Tibial artery (tissue), 4 donors: Measurements from ENCODE around the gene ITFG1.
A peak's percentile ranks its signal among the peaks of the same experiment; 100 is the strongest.

Experiments
- DNase-seq, 2 donors: peaks; one replicate each; pipeline ENCODE4 v3.0.0-alpha.2; 2019
- H3K27ac ChIP-seq, 2 donors: fragments of 200-600 bp; sonication (generic) in 1 of 2; 1 replicate in 1 of 2; 2 replicates in 1 of 2; pipeline ENCODE4 v1.5.1; 2018 to 2019; ENCODE audit warnings: mild to moderate bottlenecking in 1 of 2
- H3K27me3 ChIP-seq, 2 donors: fragments of 200-600 bp; sonication (generic) in 1 of 2; one replicate each; pipeline versions ENCODE4 v1.5.1 to v1.6.0; 2016 to 2019
- H3K36me3 ChIP-seq, 3 donors: fragments of 200-600 bp; sonication (generic) in 2 of 3; one replicate each; pipeline ENCODE4 v1.5.1; 2016 to 2019; ENCODE audit warnings: mild to moderate bottlenecking in 2 of 3
- H3K4me1 ChIP-seq, 4 donors: fragments of 200-600 bp; sonication (generic) in 2 of 4; 1 replicate in 3 of 4; 2 replicates in 1 of 4; pipeline ENCODE4 v1.5.1; 2016 to 2019
- H3K4me3 ChIP-seq, 2 donors: fragments of 200-600 bp; sonication (generic) in 1 of 2; 1 replicate in 1 of 2; 2 replicates in 1 of 2; pipeline ENCODE4 v1.5.1; 2018 to 2019; ENCODE audit warnings: mild to moderate bottlenecking in 2 of 2
- H3K9me3 ChIP-seq, 3 donors: fragments of 200-600 bp; sonication (generic) in 1 of 3; one replicate each; pipeline ENCODE4 v1.5.1; 2016 to 2019
- intact Hi-C: fragments of 100-400 bp; cut with DNase I; formaldehyde crosslinking; loops from one replicate; pipeline ENCODE4 v1.15.0; 2023; ENCODE audit warnings: low total_unique reads
- TF ChIP-seq, protein P1 (sequence below), 2 experiments: fragments of 200-600 bp in 1 of 2; fragments of 450-650 bp in 1 of 2; IDR thresholded peaks; one replicate each; pipeline ENCODE4 v1.5.1; 2017 to 2019; ENCODE audit warnings: antibody characterized with exemption in 2 of 2, mild to moderate bottlenecking in 1 of 2, moderate library complexity in 1 of 2

The ITFG1 gene

DNA sequence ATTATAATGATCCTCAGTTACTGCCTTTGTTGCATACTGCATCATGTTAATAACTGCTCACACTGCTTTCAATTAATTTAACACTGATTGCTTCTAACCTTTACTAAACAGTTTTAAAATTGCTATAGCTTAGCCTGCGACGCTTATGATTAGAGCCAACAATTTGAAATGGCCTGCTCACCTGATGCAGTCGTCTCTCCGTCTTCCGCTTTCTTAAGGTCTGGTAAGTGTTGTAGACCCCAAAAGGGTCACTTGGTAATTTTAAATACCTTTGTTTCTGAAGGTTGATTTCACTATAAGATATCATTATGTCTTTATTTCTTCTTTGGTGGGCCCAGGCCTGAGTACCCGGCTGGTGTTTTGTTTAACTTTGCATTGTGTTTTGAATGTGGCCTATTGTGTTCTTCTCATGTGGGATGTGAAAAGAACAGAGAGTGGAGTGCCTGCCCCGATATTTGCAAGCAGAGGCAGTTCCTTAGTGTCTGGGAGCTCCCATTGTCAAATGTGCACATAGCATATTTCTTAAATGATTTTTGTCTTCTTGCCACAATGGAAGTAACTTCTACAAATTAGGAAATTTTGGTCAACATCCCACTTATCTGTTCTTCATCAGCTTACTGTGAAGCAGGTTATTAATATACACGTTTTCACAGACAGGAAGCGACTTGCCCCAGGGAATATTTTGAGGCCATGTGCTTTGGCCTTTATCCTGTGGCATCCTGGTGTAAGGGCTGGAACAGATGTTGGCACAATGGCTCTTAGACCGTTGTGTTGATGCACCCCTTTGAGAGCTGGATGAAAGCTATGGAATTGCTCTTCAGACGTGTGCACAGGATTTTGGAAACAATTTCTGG is 3.1 kb upstream of the ITFG1 start:
- Histone ChIP-seq H3K27me3 (no peaks in the 10 kb centered on the region), H3K9me3 (no peaks in the 10 kb centered on the region), H3K27ac (no peak overlapping the region), H3K4me3 (no peak overlapping the region), H3K36me3 (peaks cover 0 to 3% (median 0%) of the 10 kb centered on the region in 3 donors), H3K4me1 (peaks cover 4 to 60% (median 33%) of the 10 kb centered on the region in 4 donors)
- TF ChIP-seq, protein P1, sequence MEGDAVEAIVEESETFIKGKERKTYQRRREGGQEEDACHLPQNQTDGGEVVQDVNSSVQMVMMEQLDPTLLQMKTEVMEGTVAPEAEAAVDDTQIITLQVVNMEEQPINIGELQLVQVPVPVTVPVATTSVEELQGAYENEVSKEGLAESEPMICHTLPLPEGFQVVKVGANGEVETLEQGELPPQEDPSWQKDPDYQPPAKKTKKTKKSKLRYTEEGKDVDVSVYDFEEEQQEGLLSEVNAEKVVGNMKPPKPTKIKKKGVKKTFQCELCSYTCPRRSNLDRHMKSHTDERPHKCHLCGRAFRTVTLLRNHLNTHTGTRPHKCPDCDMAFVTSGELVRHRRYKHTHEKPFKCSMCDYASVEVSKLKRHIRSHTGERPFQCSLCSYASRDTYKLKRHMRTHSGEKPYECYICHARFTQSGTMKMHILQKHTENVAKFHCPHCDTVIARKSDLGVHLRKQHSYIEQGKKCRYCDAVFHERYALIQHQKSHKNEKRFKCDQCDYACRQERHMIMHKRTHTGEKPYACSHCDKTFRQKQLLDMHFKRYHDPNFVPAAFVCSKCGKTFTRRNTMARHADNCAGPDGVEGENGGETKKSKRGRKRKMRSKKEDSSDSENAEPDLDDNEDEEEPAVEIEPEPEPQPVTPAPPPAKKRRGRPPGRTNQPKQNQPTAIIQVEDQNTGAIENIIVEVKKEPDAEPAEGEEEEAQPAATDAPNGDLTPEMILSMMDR (IDR thresholded peaks at IDR 0.05), result no peak
- intact Hi-C loops, result no loop called here
- no peak for DNase-seq

DNA sequence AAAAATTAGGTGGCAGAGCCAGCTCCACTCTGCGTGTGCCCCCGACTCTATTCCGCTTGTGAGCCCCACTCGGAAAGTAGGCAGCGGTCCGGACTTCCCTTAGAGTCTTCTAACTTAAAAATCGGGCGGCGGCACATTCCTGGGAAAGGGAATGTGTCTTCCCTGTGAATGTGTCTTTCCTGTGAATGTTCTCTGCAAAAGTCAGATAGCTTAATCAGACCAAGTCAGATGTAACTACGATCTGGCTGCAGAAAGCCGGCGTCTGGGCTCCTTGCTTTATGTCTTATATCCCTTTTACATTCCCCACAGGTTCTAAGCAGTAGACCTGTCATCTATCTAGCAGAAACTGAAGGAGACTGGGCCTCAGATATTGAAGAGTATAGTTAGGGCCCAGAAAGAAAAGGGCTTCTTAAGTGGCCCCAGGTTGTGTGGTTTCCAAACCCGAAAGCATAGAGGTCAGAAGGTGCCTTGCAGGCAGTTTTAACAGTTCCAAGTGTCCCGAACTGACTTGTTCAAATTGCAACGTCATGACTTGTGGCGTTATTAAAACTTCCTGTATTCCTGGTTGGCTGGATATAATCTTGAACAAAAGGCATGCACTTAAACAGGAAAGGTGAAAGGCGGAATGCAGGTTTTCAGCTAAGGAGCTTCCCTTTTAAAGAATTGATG is 869 bp upstream of the ITFG1 start:
- TF ChIP-seq, protein P1 (IDR thresholded peaks at IDR 0.05), result no peak
- no peaks in the 10 kb centered on the region for H3K27me3 ChIP-seq
- peaks cover 0 to 9% (median 5%) of the 10 kb centered on the region in 3 donors for H3K36me3 ChIP-seq
- no peak for DNase-seq
- peak overlapping the region; percentile 86 to 98 for H3K27ac ChIP-seq
- H3K9me3 ChIP-seq, result no peaks in the 10 kb centered on the region
- peaks cover 4 to 56% (median 31%) of the 10 kb centered on the region in 4 donors for H3K4me1 ChIP-seq
- peak overlapping the region; percentile 76 to 97 for H3K4me3 ChIP-seq
- intact Hi-C loops, result no loop called here

DNA sequence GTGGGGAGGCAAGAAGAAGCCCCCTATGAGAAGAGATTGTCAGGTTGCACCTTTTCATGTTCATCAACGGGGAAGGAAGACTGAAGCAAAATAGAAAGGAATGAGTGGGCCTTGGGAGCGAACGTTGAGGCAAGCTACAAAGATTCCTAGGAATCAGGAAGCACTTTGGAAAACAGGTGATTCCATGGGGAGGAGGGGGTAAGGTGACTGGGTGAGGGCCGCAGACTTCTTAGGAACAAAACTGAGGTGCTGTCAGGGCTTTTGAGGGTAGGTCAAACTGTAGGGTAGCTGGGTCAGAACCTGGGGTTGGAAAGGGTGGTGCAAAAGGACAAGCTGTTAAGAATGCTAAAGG is 528 bp downstream of the ITFG1 start:
- TF ChIP-seq, protein P1 (IDR thresholded peaks at IDR 0.05), result no peak
- intact Hi-C loops, result no loop called here
- Histone ChIP-seq H3K4me1 (peaks cover 4 to 48% (median 31%) of the 10 kb centered on the region in 4 donors), H3K9me3 (no peaks in the 10 kb centered on the region), H3K4me3 (peak overlapping the region; percentile 76 to 97), H3K27me3 (no peaks in the 10 kb centered on the region), H3K36me3 (peaks cover 0 to 16% (median 7%) of the 10 kb centered on the region in 3 donors), H3K27ac (peak overlapping the region; percentile 86 to 98)
- no peak for DNase-seq

DNA sequence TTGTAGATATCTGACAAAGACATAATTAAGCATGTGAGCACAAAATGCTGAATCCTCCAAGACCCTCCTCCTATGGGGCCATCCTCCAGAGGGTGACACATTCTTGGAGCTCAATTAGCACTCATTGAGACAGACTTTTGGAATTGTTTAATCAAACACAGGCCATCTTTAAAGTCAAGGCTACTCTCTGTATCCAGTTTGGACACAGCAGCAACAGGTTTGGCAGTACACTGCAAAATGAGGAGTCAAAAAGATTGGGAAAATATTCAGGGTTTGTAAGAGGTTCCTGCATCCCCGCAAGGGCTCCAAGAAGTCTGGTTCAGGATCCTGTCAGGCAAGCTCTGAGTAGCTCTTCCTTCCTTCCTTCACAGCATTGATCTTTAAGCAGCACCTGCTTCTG is 1.3 kb downstream of the ITFG1 start:
- intact Hi-C loops, result no loop called here
- peak overlapping the region in 1 of 2 donors; percentile 86 for H3K27ac ChIP-seq
- DNase-seq, result no peak
- H3K4me3 ChIP-seq, result peak overlapping the region in 1 of 2 donors; percentile 97
- no peaks in the 10 kb centered on the region for H3K27me3 ChIP-seq
- TF ChIP-seq, protein P1 (IDR thresholded peaks at IDR 0.05), result no peak
- H3K9me3 ChIP-seq, result no peaks in the 10 kb centered on the region
- H3K4me1 ChIP-seq, result peaks cover 4 to 40% (median 28%) of the 10 kb centered on the region in 4 donors
- H3K36me3 ChIP-seq, result peaks cover 0 to 16% (median 7%) of the 10 kb centered on the region in 3 donors

DNA sequence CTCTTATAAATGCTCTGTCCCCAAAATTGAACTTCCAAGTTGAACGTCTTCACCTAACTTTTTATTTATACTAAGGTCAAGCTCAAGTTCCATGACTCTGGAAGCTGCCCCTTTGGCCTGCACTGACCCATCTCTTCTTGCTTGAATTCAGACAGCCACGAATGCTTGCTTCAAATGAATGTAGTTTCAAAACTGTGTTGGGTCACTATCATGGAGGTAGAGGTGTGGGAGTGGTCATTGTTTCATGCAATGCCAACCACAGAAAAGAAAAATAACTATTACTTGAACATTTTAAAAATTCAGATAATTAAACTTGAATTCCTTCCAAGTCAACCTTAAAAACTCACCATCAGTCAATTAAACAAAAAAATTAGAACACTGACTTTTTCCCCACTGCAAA is 2.5 kb downstream of the ITFG1 start:
- Histone ChIP-seq H3K27ac (no peak overlapping the region), H3K9me3 (no peaks in the 10 kb centered on the region), H3K36me3 (peaks cover 9 to 21% (median 13%) of the 10 kb centered on the region in 3 donors), H3K4me1 (peaks cover 4 to 28% (median 18%) of the 10 kb centered on the region in 4 donors), H3K27me3 (no peaks in the 10 kb centered on the region), H3K4me3 (no peak overlapping the region)
- TF ChIP-seq, protein P1 (IDR thresholded peaks at IDR 0.05), result no peak
- intact Hi-C loops, result no loop called here
- DNase-seq, result no peak
